Activated gamma-delta T cell treated with anti-CD3 and anti-CD28 coated beads, Interleukin-2, amount 50 U/mL, for 16 hours (primary cell): Measurements from ENCODE around the gene PIK3IP1.
"Not testable (repeated sequence)": the region's sequence is repeated elsewhere in the genome, so short reads cannot be mapped to it uniquely, and the experiment has no call there.

ENCODE experiments used
- DNase-seq: peaks from one replicate; pipeline ENCODE4 v3.0.0-alpha.2; 2020; ENCODE audit warnings: low read depth

PIK3IP1 gene

GRCh38 chr22:31248965-31249958 is 43.0 kb downstream of the PIK3IP1 start:
- no peak for DNase-seq

- peak; percentile 45 for DNase-seq
Measured at GRCh38 chr22:31248138-31248745, 44.0 kb downstream of the PIK3IP1 start.

- DNase-seq, result no peak
Measured at GRCh38 chr22:31247726-31248125, 44.6 kb downstream of the PIK3IP1 start.

GRCh38 chr22:31246687-31247086 is 45.6 kb downstream of the PIK3IP1 start:
- DNase-seq, result no peak

DNA sequence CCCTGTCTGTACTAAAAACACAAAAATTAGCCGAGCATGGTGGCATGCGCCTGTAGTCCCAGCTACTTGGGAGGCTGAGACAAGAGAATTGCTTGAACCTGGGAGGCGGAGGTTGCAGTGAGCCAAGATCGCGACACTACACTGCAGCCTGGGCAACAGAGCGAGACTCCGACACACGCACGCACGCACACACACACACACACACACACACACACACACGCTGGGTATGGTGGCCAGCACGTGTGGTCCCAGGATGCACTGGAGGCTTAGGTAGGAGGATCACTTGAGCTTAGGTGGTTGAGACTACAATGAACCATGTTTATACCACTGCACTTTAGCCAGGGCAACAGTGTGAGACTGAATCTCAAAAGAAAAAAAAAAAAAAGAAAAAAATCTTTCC is 46.3 kb downstream of the PIK3IP1 start:
- DNase-seq, result not testable (repeated sequence)

DNA sequence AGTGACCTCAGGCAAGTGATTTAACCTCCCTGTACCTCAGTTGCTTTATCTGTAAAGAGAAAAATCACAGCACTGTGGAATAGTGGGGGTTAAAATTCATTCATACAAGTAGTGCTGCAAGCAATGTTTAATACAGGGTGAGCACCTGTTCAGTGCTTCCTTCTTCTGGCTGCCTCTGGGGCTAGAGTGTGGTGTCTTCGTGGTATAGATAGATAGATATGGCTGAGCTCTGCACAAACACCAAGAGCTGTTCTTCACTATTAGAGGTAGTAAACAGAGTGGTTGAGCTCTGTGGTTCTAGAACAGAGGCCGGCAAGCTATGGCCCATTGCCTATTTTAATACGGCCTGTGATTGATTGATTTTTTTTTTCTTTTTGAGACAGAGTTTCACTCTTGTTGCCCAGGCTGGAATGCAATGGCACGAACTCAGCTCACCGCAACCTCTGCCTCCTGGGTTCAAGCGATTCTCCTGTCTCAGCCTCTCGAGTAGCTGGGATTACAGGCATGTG is 47.3 kb downstream of the PIK3IP1 start:
- no peak for DNase-seq

- DNase-seq, result no peak
Measured at GRCh38 chr22:31244046-31244942, 48.0 kb downstream of the PIK3IP1 start.

DNA sequence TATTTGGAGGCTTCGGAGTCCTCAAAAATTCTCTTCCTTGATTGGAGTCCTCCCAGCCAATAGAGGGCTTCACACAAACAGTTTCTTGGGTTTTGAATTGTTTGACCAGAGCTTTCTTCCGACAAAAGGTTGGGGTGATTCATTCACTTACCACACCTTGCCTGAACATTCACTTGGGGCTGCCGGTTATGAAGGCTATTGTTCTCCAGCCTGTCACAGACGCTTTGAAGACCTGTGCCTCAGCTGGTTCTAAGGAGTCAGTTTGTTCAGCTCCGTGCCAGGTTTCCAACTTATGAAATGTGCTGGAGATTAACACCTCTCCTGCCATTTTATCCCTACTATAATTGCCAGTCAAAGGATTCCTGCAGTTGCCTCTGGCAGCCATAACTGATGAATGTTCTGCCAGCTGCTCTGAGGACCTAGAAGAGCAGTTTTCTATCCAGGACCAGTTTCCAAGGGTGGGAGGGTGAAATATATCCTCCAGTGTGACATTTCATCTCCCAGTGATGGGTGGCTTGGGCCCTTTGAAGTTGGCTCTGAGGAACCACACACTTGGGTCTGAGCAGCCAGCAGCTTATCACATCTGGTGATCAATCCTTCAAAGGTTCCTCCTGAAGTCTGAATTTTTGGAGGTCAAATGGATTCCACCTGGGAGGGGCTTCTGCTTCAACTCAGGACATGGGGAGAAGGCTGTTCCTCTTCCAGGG is 48.8 kb downstream of the PIK3IP1 start:
- DNase-seq, result no peak

DNA sequence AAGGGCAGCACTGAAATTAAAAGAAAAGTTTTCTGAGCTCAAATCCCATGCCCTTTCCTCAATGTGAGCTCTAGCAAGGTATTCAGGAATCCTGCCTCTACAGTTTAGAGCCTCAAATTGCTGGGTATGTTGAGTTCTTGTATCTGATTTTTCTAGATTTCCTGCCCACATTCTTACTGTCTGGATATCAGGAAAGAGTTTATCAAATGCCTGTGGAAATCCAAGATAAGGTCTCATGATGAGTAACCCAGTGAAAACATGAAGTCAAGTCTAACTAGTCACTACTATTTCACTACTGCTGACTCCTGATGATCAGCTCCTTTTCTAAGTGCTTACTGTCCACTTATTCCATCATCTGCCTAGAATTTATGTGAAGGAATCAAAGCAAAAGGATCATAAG is 50.4 kb downstream of the PIK3IP1 start:
- no peak for DNase-seq

DNA sequence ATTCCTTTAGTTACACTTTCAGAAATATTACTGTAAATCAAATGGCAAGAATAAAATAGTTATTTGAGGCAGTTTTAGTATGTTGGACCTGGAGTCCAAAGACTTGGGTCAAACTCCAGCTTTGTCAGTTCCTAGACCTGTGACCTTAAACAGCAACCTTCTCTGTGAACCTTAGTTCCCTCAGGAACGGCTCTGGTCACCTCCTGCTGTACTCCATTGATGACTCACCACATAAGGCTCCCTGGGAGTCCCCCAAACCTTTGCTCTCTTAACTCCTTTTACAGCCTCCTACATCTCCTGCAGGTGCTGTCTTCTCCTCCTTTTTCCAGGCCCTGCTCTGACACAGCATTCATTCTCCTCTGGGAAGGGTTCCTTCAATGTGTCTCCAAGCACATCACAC is 51.1 kb downstream of the PIK3IP1 start:
- DNase-seq, result no peak

DNA sequence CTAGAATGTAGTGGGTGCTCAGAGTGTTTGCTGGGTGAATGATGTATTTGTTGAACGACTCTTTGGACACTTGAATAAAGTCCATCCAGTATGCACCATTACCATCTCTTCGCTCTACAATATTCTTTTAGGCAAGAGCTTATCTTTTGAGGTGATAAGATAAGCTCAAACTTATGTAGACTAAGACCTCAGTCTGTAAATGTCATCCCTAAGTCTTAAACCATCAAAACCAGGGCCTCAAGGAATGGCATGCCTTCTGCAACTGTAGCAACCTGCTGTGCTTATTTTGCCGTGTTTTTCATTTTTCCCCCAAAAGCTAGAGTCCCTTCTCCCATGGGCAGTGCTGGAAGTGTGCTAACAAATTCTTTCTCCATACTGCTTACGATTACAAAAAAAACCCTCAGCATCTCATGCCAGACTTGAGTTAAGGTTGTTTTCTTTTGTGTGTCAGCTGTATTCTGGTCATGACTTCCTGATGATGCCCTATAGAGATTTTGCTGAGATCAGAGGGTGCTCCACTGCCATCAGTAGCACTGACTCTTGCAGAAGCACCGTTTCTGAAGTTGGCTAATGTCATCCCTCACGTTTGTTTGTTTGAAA is 52.4 kb downstream of the PIK3IP1 start:
- no peak for DNase-seq

GRCh38 chr22:31238057-31238456 is 54.2 kb downstream of the PIK3IP1 start:
- no peak for DNase-seq

DNA sequence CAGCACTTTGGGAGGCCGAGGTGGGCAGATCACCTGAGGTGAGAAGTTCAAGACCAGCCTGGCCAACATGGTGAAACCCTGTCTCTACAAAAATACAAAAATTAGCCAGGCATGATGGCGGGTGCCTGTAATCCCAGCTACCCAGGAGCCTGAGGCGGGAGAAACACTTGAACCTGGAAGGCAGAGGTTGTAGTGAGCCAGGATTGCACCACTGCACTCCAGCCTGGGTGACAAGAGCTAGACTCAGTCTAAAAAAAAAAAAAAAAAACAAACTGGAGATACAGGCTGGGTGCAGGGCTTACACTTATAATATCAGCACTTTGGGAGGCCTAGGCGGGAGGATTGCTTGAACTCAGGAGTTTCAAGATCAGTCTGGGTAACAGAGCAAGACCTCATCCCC is 56.2 kb downstream of the PIK3IP1 start:
- not testable (repeated sequence) for DNase-seq

GRCh38 chr22:31235081-31235480 is 57.2 kb downstream of the PIK3IP1 start:
- no peak for DNase-seq

DNA sequence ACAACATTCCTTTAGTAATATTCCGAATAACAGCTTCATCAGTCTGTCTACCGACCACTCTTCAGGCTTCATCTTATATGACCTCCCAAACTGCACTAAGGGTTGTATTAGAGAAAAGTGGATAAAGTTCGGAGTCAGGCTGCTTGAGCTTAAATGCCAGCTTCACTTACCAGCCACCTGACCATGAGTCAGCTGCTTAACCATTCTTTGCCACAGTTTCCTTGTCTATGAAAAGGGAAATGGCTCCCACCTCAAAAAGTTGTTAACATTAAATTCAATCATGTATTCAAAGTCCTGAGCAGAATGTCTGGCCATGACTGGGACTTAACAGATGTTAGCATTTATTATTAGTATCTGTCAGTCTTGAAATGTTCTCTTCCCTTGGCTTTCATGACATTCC is 59.3 kb downstream of the PIK3IP1 start:
- no peak for DNase-seq
